GM03348 (cell line): ENCODE measurements around the gene ATP11A.
"Not testable (repeated sequence)": the region's sequence is repeated elsewhere in the genome, so short reads cannot be mapped to it uniquely, and the experiment has no call there.

Experiments
- DNase-seq: peaks from one replicate; pipeline ENCODE4 v3.0.0; 2012; ENCODE audit warnings: low spot score

ATP11A gene

DNA sequence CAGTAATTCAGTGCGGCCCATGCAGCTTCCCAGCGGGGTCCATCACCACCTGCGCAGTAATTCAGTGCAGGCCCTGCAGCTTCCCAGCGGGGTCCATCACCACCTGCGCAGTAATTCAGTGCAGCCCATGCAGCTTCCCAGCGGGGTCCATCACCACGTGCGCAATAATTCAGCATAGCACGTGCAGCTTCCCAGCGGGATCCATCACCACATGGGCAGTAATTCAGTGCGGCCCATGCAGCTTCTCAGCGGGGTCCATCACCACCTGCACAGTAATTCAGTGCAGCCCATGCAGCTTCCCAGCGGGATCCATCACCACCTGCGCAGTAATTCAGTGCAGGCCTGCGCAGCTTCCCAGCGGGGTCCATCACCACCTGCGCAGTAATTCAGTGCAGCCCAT lies 173.5 kb downstream of the ATP11A start:
- DNase-seq, result not testable (repeated sequence)

DNA sequence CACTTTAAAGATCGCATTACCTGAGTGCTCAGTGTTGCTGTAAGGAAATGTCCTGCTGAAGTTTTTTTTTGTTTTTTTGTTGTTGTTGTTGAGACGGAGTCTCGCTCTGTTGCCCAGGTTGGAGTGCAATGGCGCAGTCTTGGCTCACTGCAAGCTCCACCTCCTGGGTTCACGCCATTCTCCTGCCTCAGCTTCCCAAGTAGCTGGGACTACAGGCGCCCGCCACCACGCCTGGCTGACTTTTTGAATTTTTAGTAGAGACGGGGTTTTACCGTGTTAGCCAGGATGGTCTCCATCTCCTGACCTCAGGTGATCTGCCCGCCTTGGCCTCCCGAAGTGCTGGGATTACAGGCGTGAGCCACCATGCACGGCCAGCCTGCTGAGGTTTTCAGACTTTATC lies 175.6 kb downstream of the ATP11A start:
- DNase-seq, result not testable (repeated sequence)

GRCh38 chr13:112867301-112867711 lies 177.5 kb downstream of the ATP11A start:
- DNase-seq, result no peak

- DNase-seq, result no peak
Observed at GRCh38 chr13:112868308-112868707, 178.5 kb downstream of the ATP11A start.

- DNase-seq, result no peak
Observed at GRCh38 chr13:112869202-112870050, 179.6 kb downstream of the ATP11A start.

DNA sequence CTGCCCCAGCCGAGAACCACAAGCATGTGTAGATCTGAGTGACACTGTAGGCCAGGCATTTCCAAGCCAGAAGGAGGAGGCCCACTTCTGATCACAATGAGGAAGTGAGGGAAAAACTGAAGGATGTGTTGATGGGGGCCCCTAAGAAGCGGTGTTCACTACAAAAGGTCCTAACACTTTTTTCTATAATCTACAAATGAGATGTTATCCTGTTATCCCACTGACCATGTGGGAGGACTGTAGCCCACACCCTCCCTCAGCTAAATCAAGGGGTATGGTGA lies 180.2 kb downstream of the ATP11A start:
- no peak for DNase-seq

DNA sequence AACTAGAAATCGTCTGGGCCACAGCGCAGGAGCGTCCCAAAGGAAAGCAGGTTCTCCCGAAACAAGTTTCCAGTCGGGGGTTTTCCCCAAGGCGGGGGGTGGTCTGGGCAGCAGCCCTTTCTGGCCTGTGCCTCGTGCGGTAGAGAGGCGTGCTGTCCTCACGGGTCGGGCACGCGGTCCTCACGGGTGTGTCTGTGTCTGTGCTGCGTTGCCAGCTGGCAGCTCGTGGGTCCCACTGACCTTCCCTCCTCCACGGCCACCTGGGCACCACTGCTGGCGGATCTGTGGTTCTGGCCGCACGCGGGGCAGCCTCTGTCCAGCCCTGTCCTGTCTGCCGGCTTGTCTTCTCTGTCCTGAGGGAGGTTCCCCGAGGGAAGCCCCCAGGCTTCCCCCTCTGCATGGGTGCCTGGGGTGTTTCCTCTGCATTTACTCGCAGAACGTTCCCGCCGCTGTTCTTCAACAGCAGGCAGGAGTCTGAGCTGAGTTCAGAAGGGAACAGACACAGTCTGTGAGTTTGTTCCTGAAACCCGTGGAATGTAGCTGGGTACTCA lies 181.0 kb downstream of the ATP11A start:
- DNase-seq, result no peak

DNA sequence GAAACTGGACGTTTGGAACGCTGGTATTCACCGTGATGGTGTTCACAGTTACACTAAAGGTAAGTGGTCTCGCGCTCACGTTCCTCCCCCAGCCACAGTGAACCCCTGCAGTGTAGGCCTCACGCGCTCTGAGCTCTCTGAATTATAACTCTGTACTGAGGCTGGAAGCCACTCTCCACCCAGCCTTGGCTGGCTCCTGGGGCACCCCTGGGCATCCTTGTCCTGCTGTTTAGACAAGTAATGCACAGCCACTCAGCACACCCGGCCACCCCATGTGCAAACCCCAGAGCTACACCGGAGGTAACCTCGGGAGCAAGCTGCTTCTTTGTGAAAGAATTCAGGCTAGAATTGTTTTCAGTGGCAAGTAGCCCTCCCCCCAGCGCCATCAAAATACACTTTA lies 181.9 kb downstream of the ATP11A start:
- DNase-seq, result no peak

DNA sequence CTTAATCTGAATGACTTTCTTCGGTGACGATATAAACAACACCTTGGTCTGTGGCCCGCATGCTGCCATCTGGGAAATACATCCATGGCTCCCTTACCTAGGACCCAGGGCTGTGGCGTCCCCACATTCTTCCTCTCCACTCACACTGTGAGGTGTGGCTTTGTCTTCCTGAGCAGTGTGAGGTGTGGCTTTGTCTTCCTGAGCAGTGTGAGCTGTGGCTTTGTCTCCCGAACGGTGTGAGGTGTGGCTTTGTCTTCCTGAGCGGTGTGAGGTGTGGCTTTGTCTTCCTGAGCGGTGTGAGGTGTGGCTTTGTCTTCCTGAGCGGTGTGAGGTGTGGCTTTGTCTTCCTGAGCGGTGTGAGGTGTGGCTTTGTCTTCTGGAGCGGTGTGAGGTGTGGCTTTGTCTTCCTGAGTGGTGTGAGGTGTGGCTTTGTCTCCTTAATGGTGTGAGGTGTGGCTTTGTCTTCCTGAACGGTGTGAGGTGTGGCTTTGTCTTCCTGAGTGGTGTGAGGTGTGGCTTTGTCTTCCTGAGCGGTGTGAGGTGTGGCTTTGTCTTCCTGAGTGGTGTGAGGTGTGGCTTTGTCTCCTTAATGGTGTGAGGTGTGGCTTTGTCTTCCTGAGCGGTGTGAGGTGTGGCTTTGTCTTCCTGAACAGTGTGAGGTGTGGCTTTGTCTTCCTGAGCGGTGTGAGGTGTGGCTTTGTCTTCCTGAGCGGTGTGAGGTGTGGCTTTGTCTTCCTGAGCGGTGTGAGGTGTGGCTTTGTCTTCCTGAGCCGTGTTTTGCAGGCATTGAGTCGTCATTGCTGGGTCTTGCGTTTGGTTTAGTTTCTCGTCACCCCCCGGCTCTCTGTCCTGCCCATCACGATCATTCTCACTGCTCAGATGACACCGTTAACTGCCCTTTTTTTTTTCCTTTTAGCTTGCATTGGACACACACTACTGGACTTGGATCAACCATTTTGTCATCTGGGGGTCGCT lies 183.1 kb downstream of the ATP11A start:
- not testable (repeated sequence) for DNase-seq

DNA sequence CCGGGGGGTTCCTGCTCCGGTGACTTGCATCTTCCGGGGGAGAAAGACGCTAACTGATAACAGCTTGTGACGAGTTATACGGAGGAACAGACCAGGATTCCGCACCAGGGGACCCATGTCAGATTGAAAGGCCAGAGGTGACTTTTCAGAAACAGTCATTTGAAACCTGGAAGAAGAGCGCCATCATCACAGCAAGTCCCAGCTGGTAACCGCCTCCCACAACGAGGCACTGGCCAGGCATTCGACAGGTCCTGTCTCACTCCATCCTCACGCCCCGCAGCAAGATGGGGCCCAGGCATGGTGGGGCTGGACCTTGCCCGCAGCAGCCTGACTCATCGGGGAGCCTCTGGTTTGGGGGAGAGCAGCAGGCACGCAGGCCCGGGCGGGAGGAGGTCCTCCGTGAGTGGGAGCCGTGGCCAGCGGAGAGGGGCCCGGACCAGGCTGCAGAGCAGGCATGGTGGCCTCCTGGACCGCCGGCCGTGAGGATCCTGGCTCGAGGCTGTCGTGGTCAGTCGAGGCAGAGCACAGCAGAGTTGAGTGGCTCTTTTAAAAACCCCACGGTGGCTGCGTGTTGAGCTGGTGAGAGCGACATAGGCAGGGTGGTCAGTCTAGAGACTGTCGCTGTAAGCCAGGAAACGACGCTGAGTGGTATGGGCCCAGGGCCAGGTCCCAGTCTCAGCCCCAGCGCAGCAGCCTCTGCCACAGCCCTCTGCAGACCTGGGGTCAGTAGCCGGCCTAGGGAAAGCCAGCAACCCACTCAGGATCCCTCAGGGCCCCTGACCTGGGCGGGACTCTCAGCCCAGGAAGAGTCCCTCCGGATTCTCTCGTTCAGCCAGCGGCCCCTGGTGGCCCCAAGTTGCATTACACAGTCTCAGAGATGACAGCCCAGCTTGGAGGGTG lies 184.3 kb downstream of the ATP11A start:
- DNase-seq, result peak; percentile 94

GRCh38 chr13:112874751-112875300 lies 185.0 kb downstream of the ATP11A start:
- DNase-seq, result no peak

DNA sequence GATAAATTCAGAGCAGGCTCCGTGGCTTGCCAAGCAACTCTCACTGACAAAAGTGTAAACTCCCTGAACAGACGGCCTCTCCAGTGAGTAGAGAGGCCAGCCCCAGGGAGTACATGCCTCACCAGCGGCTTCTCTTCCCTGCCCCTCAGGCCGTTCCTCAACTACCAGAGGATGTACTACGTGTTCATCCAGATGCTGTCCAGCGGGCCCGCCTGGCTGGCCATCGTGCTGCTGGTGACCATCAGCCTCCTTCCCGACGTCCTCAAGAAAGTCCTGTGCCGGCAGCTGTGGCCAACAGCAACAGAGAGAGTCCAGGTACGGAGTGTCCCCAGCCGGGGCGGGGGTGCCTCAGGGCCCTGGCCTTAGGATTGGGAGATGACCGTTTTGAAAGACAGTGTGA lies 185.8 kb downstream of the ATP11A start:
- DNase-seq, result no peak

- no peak for DNase-seq
Observed at GRCh38 chr13:112876305-112877000, 186.6 kb downstream of the ATP11A start.

GRCh38 chr13:112877066-112877465 lies 187.2 kb downstream of the ATP11A start:
- no peak for DNase-seq

DNA sequence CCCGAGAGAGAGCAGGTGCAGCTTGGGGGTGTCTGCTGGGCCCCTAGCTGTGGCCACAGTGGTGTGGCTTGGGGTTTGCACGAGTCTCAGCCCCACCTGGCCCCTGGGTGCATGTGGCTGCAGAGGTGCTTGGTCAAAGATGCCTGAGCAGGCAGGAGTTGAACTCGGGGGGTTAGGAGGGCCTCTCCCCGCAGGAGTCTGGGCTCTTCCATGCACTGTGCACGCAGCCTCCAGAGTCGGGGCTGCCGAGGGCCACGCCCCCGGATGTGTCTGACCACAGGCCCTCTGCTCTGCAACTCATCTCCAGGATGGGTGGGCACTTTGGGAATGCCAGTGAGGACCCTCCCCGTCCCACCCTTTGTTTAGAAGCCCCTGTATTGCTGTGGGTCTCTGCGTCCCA lies 187.7 kb downstream of the ATP11A start:
- no peak for DNase-seq

DNA sequence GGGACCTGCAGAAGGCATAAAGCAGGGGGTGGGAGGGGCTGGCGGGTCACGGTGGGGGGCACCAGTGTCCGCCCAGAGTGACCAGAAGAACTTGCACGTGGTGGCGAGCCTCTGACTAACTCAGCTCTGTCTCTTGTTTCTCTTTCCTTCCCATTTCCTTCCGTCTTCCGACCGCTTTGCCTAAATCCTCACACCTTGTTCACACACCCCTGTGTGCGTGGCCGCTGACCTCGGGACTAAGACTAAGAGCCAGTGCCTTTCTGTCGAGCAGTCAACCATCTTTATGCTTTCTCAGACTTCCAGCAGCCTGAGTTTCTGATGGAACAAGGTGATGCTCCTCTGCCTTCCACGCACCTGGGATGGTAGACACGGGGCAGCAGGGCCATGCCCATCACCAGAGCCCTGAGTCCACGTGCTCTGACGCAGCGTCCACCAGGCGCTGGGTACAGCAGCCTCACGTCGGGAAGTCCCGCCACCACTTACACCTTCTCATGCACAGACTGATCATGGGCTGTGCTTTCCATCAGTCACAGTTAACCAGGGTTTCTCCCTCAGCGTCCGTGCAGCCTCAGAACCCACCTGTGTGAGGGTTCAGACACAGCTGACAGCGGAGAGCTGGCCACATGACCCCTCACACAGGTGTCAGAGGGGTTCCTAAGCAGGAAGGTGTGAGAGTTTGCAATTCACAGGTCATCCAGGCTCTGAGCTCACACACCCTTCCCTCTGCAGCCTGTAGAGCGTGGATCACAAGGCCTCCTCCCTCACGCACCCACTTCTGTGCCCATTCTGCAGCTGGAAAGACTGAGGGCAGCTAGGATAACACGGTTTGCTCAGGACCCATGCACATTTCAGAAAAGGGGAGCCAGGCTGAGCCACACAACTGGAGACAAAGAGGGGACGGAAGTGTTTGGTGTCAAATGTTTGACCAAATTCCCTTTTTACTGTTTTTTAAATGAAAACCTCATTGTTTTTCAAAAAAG lies 188.4 kb downstream of the ATP11A start:
- no peak for DNase-seq

GRCh38 chr13:112879283-112879833 lies 189.5 kb downstream of the ATP11A start:
- no peak for DNase-seq

GRCh38 chr13:112880221-112880641 lies 190.4 kb downstream of the ATP11A start:
- DNase-seq, result no peak

DNA sequence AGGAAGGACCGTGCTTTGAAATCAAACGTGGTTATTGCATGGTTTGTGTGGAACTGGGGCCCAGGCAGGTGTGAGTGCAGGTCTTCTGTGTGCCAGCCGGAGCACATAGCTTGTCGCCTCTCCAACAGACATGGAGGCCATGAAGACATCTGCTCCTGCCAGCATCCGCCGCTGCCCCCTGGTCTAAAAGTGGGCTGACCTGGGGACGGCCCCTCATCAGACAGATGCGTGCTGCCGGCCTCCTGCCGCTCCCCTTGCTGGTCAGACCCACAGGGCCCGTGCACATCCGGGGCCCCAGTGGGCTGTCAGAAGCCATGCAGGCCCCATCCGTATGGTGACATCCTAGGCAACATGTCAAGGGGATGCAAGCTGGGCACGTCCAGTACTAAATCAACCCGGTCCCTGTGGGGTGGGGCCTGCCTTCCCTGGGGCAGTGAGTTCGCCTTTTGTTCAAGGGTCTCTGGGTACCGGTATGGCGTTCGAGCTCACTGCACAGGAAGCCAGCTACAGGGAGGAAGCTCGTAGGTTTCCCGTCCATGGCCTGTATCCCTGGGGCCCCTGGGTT lies 191.2 kb downstream of the ATP11A start:
- DNase-seq, result no peak
